SU-DHL-6 (cell line): ENCODE results near the gene COL23A1.

Experiments used
- H2AFZ ChIP-seq: fragments of 200-600 bp; sonication (generic); 2 replicates; pipeline ENCODE4 v1.6.1; 2014; ENCODE audit warnings: low read depth, mild to moderate bottlenecking, moderate library complexity, mixed read lengths, antibody characterized with exemption, low read length; ENCODE audit not compliant: severe bottlenecking
- H3F3A ChIP-seq: fragments of 200-600 bp; shearing (Covaris generic); 2 replicates; pipeline ENCODE4 v1.6.0; 2016; ENCODE audit warnings: antibody characterized with exemption, mild to moderate bottlenecking; ENCODE audit not compliant: insufficient read depth
- H3K27ac ChIP-seq: fragments of 200-600 bp; sonication (generic); 2 replicates; pipeline ENCODE4 v1.5.1; 2016; ENCODE audit warnings: low read depth, mild to moderate bottlenecking, low read length, moderate library complexity, mixed read lengths
- H3K27me3 ChIP-seq: fragments of 200-600 bp; sonication (generic), shearing (Covaris generic); 2 replicates; pipeline ENCODE4 v1.6.0; 2014; ENCODE audit warnings: mild to moderate bottlenecking, low read length
- H3K36me3 ChIP-seq: fragments of 200-600 bp; sonication (generic); 2 replicates; pipeline ENCODE4 v1.6.1; 2014; ENCODE audit warnings: mild to moderate bottlenecking, low read length, mixed read lengths
- H3K4me2 ChIP-seq: fragments of 300-600, 200-600 bp; shearing (Covaris generic), sonication (generic); 2 replicates; pipeline ENCODE4 v1.6.0; 2014; ENCODE audit warnings: low read length, low read depth, mild to moderate bottlenecking; ENCODE audit not compliant: poor library complexity, severe bottlenecking
- H3K4me3 ChIP-seq: fragments of 200-600 bp; sonication (generic); 2 replicates; pipeline ENCODE4 v1.5.1; 2014; ENCODE audit warnings: antibody characterized with exemption, low read length, mild to moderate bottlenecking, mixed read lengths; ENCODE audit not compliant: insufficient read depth, poor library complexity, severe bottlenecking
- H3K79me2 ChIP-seq: fragments of 200-600 bp; sonication (generic); 2 replicates; pipeline ENCODE4 v1.6.1; 2014; ENCODE audit warnings: mild to moderate bottlenecking, low read length, moderate library complexity; ENCODE audit not compliant: insufficient read depth
- H3K9ac ChIP-seq: fragments of 200-600 bp; sonication (generic); 2 replicates; pipeline ENCODE4 v1.7.0; 2014; ENCODE audit warnings: mild to moderate bottlenecking, low read length
- H3K9me2 ChIP-seq: fragments of 200-600 bp; sonication (generic); replicated peaks from 2 replicates; pipeline ENCODE4 v1.6.1; 2014; ENCODE audit warnings: low read length; ENCODE audit not compliant: insufficient read depth
- H3K9me3 ChIP-seq: fragments of 200-600 bp; sonication (generic); 2 replicates; pipeline ENCODE4 v1.6.1; 2014; ENCODE audit warnings: low read length, mixed read lengths; ENCODE audit not compliant: insufficient read depth
- H4K20me1 ChIP-seq: fragments of 200-600 bp; sonication (generic); 2 replicates; pipeline ENCODE4 v1.6.1; 2014; ENCODE audit warnings: low read depth, mild to moderate bottlenecking, antibody characterized with exemption, low read length, moderate library complexity, mixed read lengths
- EZH2phosphoT487 ChIP-seq: fragments of 200-600 bp; sonication (generic), shearing (Covaris generic); conservative IDR thresholded peaks from 2 replicates; pipeline ENCODE4 v1.6.1; 2018; ENCODE audit warnings: mild to moderate bottlenecking, antibody characterized with exemption, low read length, moderate library complexity, mixed read lengths
- TF ChIP-seq, protein P1 (sequence below): fragments of 200-600 bp; sonication (generic); IDR thresholded peaks from one replicate; pipeline ENCODE4 v1.5.1; 2017; ENCODE audit warnings: antibody characterized with exemption, mild to moderate bottlenecking, low read length, moderate library complexity; ENCODE audit not compliant: insufficient read depth, poor library complexity, severe bottlenecking

COL23A1 gene

DNA sequence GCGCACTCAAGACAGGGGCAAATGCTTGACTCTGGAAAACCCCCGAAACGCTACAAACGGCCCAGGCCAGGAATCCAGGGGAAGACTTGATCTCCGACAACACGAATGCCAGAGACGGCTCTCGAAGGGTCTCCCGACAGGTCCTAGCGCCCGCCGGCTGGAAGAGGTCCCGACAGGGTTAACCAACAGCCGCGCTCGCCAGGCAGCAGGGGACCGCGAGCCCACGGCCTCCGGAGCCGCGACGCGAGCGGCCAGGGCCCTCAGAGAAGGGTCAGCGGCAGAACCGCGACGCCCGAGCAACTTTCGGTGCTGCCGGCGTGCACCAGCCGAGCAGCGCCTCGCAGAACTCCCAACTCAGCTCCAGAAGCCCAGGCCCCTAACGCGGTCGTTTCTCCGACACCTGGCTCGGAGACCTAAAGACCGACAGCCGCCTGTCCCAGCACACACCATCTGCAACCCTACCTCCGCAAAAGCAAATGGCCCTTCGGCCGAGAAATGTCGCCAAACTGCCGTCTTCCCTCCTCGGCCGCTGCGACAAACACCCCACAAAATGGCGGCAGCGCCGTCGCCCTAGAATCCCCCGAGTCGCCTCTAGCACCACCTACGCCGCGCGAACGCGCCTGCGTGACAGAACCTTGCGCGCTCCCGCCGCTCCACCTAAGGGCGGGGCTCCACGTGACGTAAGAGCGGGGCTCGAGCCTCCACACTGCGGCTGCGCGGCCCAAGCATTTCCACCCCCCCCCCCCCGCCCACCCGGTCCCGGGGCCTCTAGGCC lies 36.5 kb upstream of the COL23A1 start, which contains the start of gene CLK4:
Gene CLK4 (minus strand): TSS at position 567 of the 775 bp plus-strand sequence. CDS start 3,634 bp downstream, outside the sequence.
- Histone ChIP-seq H3K9me2 (no peaks in the 10 kb centered on the region), H3F3A (no peaks in the 10 kb centered on the region; the same call in 1 of the 2 replicates), H3K27ac (peak within 1 kb of the TSS; percentile 66), H2AFZ (peak within 1 kb of the TSS; percentile 99), H3K4me2 (peak within 1 kb of the TSS; percentile 70), H3K9ac (peak within 1 kb of the TSS; percentile 97), H3K4me3 (peak within 1 kb of the TSS; percentile 95), H3K36me3 (peaks cover 10% of the 10 kb centered on the region; the same call in 1 of the 2 replicates), H3K27me3 (no peaks in the 10 kb centered on the region), H4K20me1 (0 out of 2 replicates have a peak, but pooled peaks cover 4% of the 10 kb centered on the region), H3K79me2 (peaks cover 45% of the 10 kb centered on the region), H3K9me3 (no peaks in the 10 kb centered on the region)
- TF ChIP-seq, protein P1, sequence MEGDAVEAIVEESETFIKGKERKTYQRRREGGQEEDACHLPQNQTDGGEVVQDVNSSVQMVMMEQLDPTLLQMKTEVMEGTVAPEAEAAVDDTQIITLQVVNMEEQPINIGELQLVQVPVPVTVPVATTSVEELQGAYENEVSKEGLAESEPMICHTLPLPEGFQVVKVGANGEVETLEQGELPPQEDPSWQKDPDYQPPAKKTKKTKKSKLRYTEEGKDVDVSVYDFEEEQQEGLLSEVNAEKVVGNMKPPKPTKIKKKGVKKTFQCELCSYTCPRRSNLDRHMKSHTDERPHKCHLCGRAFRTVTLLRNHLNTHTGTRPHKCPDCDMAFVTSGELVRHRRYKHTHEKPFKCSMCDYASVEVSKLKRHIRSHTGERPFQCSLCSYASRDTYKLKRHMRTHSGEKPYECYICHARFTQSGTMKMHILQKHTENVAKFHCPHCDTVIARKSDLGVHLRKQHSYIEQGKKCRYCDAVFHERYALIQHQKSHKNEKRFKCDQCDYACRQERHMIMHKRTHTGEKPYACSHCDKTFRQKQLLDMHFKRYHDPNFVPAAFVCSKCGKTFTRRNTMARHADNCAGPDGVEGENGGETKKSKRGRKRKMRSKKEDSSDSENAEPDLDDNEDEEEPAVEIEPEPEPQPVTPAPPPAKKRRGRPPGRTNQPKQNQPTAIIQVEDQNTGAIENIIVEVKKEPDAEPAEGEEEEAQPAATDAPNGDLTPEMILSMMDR, result no peak
- no peak for TF ChIP-seq EZH2phosphoT487

DNA sequence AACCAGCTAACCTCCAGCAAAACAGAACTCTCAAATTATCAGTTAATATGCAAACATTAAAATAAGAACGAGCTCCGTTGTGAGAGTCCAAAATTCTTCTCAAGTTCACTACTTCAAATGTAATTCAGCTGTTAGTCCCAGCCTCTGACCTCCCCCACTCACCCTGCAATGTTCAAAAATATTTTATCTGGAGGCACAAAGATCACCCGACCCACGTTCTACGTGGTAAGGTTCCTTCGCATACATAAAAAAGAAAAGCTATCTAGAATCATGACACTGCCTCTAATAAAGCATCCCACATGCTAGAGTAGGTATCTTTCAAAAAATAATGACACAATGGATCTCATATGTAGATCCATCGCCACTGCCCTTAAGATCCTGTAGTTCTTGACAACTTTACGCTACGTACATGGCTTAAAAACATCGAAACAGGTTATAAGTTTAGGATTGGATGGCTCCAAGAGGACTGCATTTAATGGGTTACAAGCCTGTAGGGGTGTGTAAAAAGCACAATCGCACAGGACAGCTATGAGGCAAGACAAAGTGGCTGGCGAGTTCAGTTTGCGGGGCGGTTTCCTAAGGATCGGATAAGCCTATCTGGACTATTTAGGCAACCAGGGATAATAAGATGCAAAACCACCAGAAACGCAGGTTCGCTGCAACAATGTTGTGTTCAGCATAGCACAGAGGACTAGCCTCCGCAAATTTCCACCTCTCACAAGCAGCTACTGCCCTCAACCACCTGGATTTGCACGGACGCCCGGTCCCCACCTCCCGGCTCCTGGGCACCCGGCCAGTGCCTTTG lies 35.7 kb upstream of the COL23A1 start:
- H3K4me3 ChIP-seq, result peak overlapping the region; percentile 95
- H3K36me3 ChIP-seq, result peaks cover 18% of the 10 kb centered on the region; the same call in 1 of the 2 replicates
- peak overlapping the region; percentile 66 for H3K27ac ChIP-seq
- peaks cover 50% of the 10 kb centered on the region for H3K79me2 ChIP-seq
- peak overlapping the region; percentile 91 for H2AFZ ChIP-seq
- peak overlapping the region; percentile 97 for H3K9ac ChIP-seq
- H3K9me2 ChIP-seq, result no peaks in the 10 kb centered on the region
- H3K4me2 ChIP-seq, result peak overlapping the region; percentile 70
- H3K27me3 ChIP-seq, result no peaks in the 10 kb centered on the region
- H4K20me1 ChIP-seq, result 0 out of 2 replicates have a peak, but pooled peaks cover 4% of the 10 kb centered on the region
- peaks cover 6% of the 10 kb centered on the region; the same call in 1 of the 2 replicates for H3F3A ChIP-seq
- no peak for TF ChIP-seq EZH2phosphoT487
- TF ChIP-seq, protein P1, result no peak
- H3K9me3 ChIP-seq, result no peaks in the 10 kb centered on the region

DNA sequence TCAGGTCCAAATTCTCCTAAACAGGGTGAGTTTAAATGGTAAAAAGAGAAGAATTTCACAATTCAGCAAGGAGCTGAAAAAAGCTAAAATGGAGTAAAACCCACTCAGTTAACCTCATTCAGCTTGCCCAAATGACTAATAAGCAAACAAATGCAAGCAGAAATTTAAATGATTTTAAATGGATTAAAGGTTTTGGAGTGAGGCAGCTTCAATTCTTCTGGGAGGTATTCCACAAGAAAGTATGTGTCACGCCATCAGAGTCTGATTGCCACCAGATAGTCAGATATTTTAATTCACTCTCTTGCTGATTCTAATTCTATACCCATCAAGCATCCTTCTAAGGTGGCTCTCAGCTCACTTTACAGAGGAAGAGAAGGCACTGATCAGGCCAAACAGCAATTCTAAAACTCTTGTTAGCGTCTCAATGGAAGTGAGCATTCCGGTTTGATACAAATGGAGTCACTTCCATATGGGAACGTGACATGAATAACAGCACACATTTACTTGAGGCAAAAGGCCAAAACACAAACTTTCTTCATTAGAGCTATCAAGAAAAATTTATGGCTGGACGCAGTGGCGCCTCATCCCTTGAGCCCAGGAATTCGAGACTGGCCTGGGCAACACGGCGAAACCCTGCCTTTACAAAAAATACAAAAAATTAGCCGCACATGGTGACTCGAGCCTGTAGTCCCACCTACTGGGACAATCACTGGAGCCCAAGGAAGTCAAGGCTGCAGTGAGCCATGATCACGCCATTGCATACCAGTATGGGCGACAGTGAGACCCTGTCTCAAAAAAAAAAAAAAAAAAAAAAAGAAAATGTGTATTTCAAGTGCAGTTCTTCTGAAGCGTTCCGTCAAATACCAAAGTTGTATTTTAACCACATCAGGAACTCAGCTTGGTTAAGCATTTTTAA lies 34.7 kb upstream of the COL23A1 start:
- Histone ChIP-seq H3K27me3 (no peaks in the 10 kb centered on the region), H3F3A (peaks cover 6% of the 10 kb centered on the region; the same call in 1 of the 2 replicates), H3K36me3 (peaks cover 27% of the 10 kb centered on the region; the same call in 1 of the 2 replicates), H3K4me3 (peak overlapping the region; percentile 95), H3K9me2 (no peaks in the 10 kb centered on the region), H2AFZ (no peak overlapping the region), H3K9me3 (no peaks in the 10 kb centered on the region), H3K9ac (peak overlapping the region; percentile 97), H4K20me1 (0 out of 2 replicates have a peak, but pooled peaks cover 4% of the 10 kb centered on the region), H3K79me2 (peaks cover 51% of the 10 kb centered on the region), H3K4me2 (peak overlapping the region; percentile 70), H3K27ac (no peak overlapping the region; the same call in 1 of the 2 replicates)
- TF ChIP-seq EZH2phosphoT487, result no peak
- TF ChIP-seq, protein P1, result no peak
